ENCODE measurements around the gene INSC.

Gene INSC

DNA sequence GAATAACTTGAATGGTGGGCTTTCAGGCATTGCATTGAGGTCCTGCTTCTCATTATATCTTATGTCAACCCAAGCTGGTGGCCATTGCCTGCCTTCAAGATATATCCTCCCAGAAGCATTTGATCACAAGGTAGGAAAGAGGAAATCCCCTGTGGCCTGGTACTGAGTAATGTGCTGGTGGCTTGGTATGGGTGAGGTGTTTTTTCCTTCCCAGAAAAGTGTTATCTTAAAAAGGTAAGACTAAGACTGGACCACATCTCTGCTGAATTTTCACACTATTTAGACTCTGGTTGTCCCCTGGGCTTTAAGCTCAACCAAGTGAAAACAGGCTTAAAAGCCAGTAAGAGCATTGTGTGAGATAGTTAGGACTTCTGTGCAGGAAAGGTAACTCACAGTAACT lies 3.7 kb downstream of the INSC start:
- H3K4me2 ChIP-seq (ENCODE audit: low read length) = no peak overlapping the region
- H3K79me2 ChIP-seq (ENCODE audit: control insufficient read depth, insufficient read depth, low read length, poor library complexity) = no peaks in the 10 kb centered on the region
- no peak overlapping the region for H2BK120ac ChIP-seq (ENCODE audit: insufficient read depth, low read length, poor library complexity)
- no peak overlapping the region for H3K14ac ChIP-seq (ENCODE audit: low read length)
- no peak overlapping the region for H3K4ac ChIP-seq (ENCODE audit: low read depth, low read length)
- H2BK5ac ChIP-seq (ENCODE audit: low read depth, low read length, poor library complexity) = no peak overlapping the region
- H3K18ac ChIP-seq (ENCODE audit: low read length) = no peak overlapping the region
- no peak overlapping the region for H3K9ac ChIP-seq (ENCODE audit: low read length)
- no peaks in the 10 kb centered on the region for H3K36me3 ChIP-seq (ENCODE audit: control insufficient read depth in 1 of 2, insufficient read depth in 2 of 2, low read length in 2 of 2)
- no peak overlapping the region for H2AK5ac ChIP-seq (ENCODE audit: low read length)
- no peak overlapping the region for H2AFZ ChIP-seq (ENCODE audit: insufficient read depth, low read length, poor library complexity)
- H2BK12ac ChIP-seq (ENCODE audit: low read length) = no peak overlapping the region
- H3K4me1 ChIP-seq (ENCODE audit: control insufficient read depth in 1 of 2, insufficient read depth in 2 of 2, low read length in 2 of 2) = peaks cover 0 to 4% of the 10 kb centered on the region in 2 experiments
- no peak overlapping the region for H4K12ac ChIP-seq (ENCODE audit: low read depth, low read length)
- H3K27me3 ChIP-seq (ENCODE audit: insufficient read depth, low read length) = peaks cover 11% of the 10 kb centered on the region
- H3K9me3 ChIP-seq (ENCODE audit: insufficient read depth, low read depth, low read length) = peaks cover 3% of the 10 kb centered on the region
- H3K4me3 ChIP-seq (ENCODE audit: low read depth, low read length) = no peak overlapping the region
- DNase-seq = no peak
- no peak overlapping the region for H4K8ac ChIP-seq (ENCODE audit: low read depth, low read length)
- H4K91ac ChIP-seq (ENCODE audit: low read depth, low read length) = no peak overlapping the region
- H3K23ac ChIP-seq (ENCODE audit: low read length) = no peak overlapping the region
- no peaks in the 10 kb centered on the region for H3K79me1 ChIP-seq (ENCODE audit: low read length)
- H3K27ac ChIP-seq (ENCODE audit: low read depth, low read length) = no peak overlapping the region

DNA sequence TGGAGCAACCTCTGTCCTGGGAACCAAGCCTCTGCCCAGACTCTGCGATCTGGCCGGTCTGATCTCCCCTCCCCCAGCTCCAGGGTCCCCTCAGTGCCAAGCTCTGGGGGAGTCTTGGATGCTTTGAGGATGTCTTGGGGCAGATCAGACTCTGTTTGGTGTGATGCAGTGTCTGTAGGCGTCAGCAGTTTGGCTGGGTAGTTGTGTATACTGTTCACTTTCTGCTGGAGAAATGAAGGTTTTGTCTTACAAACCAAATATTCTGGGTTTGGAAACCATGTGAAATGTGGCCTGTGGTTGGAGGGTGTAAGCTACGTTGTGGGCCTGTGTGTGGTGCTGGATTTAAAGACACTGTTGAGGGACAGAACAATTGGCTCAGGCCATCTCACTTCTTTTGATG lies 4.6 kb downstream of the INSC start:
- no CpG with 5 or more reads among the region's 4 CpGs for WGBS (ENCODE audit: extremely low coverage, insufficient coverage, insufficient read length)
- H4K12ac ChIP-seq (ENCODE audit: low read depth, low read length) = no peak overlapping the region
- no peak overlapping the region for H3K27ac ChIP-seq (ENCODE audit: low read depth, low read length)
- no peak overlapping the region for H3K18ac ChIP-seq (ENCODE audit: low read length)
- no peak overlapping the region for H3K23ac ChIP-seq (ENCODE audit: low read length)
- no peak overlapping the region for H2AFZ ChIP-seq (ENCODE audit: insufficient read depth, low read length, poor library complexity)
- H4K8ac ChIP-seq (ENCODE audit: low read depth, low read length) = no peak overlapping the region
- H3K79me2 ChIP-seq (ENCODE audit: control insufficient read depth, insufficient read depth, low read length, poor library complexity) = no peaks in the 10 kb centered on the region
- H3K14ac ChIP-seq (ENCODE audit: low read length) = no peak overlapping the region
- no peak overlapping the region for H3K4me2 ChIP-seq (ENCODE audit: low read length)
- no peak overlapping the region for H3K4ac ChIP-seq (ENCODE audit: low read depth, low read length)
- no peak overlapping the region for H4K91ac ChIP-seq (ENCODE audit: low read depth, low read length)
- H3K79me1 ChIP-seq (ENCODE audit: low read length) = no peaks in the 10 kb centered on the region
- H2BK12ac ChIP-seq (ENCODE audit: low read length) = no peak overlapping the region
- H2BK120ac ChIP-seq (ENCODE audit: insufficient read depth, low read length, poor library complexity) = no peak overlapping the region
- peaks cover 8% of the 10 kb centered on the region for H3K27me3 ChIP-seq (ENCODE audit: insufficient read depth, low read length)
- H3K9ac ChIP-seq (ENCODE audit: low read length) = no peak overlapping the region
- H2BK5ac ChIP-seq (ENCODE audit: low read depth, low read length, poor library complexity) = no peak overlapping the region
- no peak overlapping the region for H2AK5ac ChIP-seq (ENCODE audit: low read length)
- H3K4me3 ChIP-seq (ENCODE audit: low read depth, low read length) = no peak overlapping the region
- H3K4me1 ChIP-seq (ENCODE audit: control insufficient read depth in 1 of 2, insufficient read depth in 2 of 2, low read length in 2 of 2) = peaks cover 0 to 4% of the 10 kb centered on the region in 2 experiments
- no peak for DNase-seq
- H3K9me3 ChIP-seq (ENCODE audit: insufficient read depth, low read depth, low read length) = peaks cover 3% of the 10 kb centered on the region
- H3K36me3 ChIP-seq (ENCODE audit: control insufficient read depth in 1 of 2, insufficient read depth in 2 of 2, low read length in 2 of 2) = no peaks in the 10 kb centered on the region

DNA sequence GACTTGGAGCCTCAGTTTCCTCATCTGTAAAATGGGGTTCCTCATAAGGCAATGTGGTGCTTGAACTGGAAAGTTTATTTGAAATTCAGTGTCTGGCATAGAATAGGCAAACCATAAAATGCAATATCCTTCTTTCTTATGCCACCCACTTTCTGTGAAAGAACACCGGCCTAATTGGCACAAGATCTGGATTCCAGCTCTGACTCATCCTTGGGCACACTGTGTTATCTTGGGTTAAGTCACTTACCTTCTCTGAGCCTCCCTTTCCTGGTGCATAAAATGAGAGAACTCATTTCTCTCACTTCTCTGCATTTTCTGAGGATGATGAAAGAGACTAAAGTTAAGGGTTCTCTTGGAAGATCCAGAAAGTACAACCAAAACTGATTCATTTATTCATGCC lies 5.1 kb downstream of the INSC start:
- DNase-seq = no peak
- Histone ChIP-seq H3K4ac (ENCODE audit: low read depth, low read length) (no peak overlapping the region), H3K27ac (ENCODE audit: low read depth, low read length) (no peak overlapping the region), H2AK5ac (ENCODE audit: low read length) (no peak overlapping the region), H2BK5ac (ENCODE audit: low read depth, low read length, poor library complexity) (no peak overlapping the region), H3K9ac (ENCODE audit: low read length) (no peak overlapping the region), H3K23ac (ENCODE audit: low read length) (no peak overlapping the region), H3K14ac (ENCODE audit: low read length) (no peak overlapping the region), H3K4me2 (ENCODE audit: low read length) (no peak overlapping the region), H3K79me2 (ENCODE audit: control insufficient read depth, insufficient read depth, low read length, poor library complexity) (no peaks in the 10 kb centered on the region), H3K18ac (ENCODE audit: low read length) (no peak overlapping the region), H3K79me1 (ENCODE audit: low read length) (no peaks in the 10 kb centered on the region), H4K8ac (ENCODE audit: low read depth, low read length) (no peak overlapping the region), H3K4me1 (ENCODE audit: control insufficient read depth in 1 of 2, insufficient read depth in 2 of 2, low read length in 2 of 2) (peaks cover 0 to 2% of the 10 kb centered on the region in 2 experiments), H3K27me3 (ENCODE audit: insufficient read depth, low read length) (peaks cover 6% of the 10 kb centered on the region), H3K4me3 (ENCODE audit: low read depth, low read length) (no peak overlapping the region), H2BK120ac (ENCODE audit: insufficient read depth, low read length, poor library complexity) (no peak overlapping the region), H3K9me3 (ENCODE audit: insufficient read depth, low read depth, low read length) (peaks cover 3% of the 10 kb centered on the region), H2AFZ (ENCODE audit: insufficient read depth, low read length, poor library complexity) (no peak overlapping the region), H4K91ac (ENCODE audit: low read depth, low read length) (no peak overlapping the region), H4K12ac (ENCODE audit: low read depth, low read length) (no peak overlapping the region), H2BK12ac (ENCODE audit: low read length) (no peak overlapping the region), H3K36me3 (ENCODE audit: control insufficient read depth in 1 of 2, insufficient read depth in 2 of 2, low read length in 2 of 2) (no peaks in the 10 kb centered on the region)
- WGBS (ENCODE audit: extremely low coverage, insufficient coverage, insufficient read length) = no CpG with 5 or more reads among the region's 1 CpG

DNA sequence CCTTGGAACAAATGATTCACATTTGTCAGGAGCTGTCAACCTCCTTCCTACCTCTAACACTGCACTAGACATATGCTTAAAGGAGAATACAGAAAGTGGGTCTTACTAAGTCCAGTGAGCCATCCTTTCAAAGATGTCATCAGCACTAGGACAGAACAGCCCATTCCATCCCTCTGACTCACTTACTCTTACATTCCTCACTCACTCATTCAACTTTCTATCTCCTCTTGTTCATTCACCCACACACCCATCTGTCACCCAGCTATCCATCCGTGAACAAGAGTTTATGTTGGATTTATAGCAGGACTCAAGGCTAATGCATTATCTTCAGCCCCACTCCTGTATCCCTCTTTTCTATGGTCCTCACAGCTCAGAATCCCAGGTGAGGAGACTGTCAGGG lies 9.1 kb downstream of the INSC start:
- no peak overlapping the region for H2AFZ ChIP-seq (ENCODE audit: insufficient read depth, low read length, poor library complexity)
- H3K79me1 ChIP-seq (ENCODE audit: low read length) = no peaks in the 10 kb centered on the region
- DNase-seq = peak in 1 of 2 donors; percentile 33
- H3K9me3 ChIP-seq (ENCODE audit: insufficient read depth, low read depth, low read length) = no peaks in the 10 kb centered on the region
- no peaks in the 10 kb centered on the region for H3K27me3 ChIP-seq (ENCODE audit: insufficient read depth, low read length)
- no peak overlapping the region for H3K4ac ChIP-seq (ENCODE audit: low read depth, low read length)
- H3K4me1 ChIP-seq (ENCODE audit: control insufficient read depth in 1 of 2, insufficient read depth in 2 of 2, low read length in 2 of 2) = peaks cover 0 to 2% of the 10 kb centered on the region in 2 experiments
- no peak overlapping the region for H2AK5ac ChIP-seq (ENCODE audit: low read length)
- no peak overlapping the region for H3K9ac ChIP-seq (ENCODE audit: low read length)
- no peak overlapping the region for H4K12ac ChIP-seq (ENCODE audit: low read depth, low read length)
- H2BK5ac ChIP-seq (ENCODE audit: low read depth, low read length, poor library complexity) = no peak overlapping the region
- H3K14ac ChIP-seq (ENCODE audit: low read length) = no peak overlapping the region
- H3K79me2 ChIP-seq (ENCODE audit: control insufficient read depth, insufficient read depth, low read length, poor library complexity) = no peaks in the 10 kb centered on the region
- no peaks in the 10 kb centered on the region for H3K36me3 ChIP-seq (ENCODE audit: control insufficient read depth in 1 of 2, insufficient read depth in 2 of 2, low read length in 2 of 2)
- H4K91ac ChIP-seq (ENCODE audit: low read depth, low read length) = no peak overlapping the region
- no CpG with 5 or more reads among the region's 1 CpG for WGBS (ENCODE audit: extremely low coverage, insufficient coverage, insufficient read length)
- no peak overlapping the region for H4K8ac ChIP-seq (ENCODE audit: low read depth, low read length)
- no peak overlapping the region for H3K23ac ChIP-seq (ENCODE audit: low read length)
- no peak overlapping the region for H2BK12ac ChIP-seq (ENCODE audit: low read length)
- H3K4me3 ChIP-seq (ENCODE audit: low read depth, low read length) = no peak overlapping the region
- no peak overlapping the region for H3K18ac ChIP-seq (ENCODE audit: low read length)
- no peak overlapping the region for H2BK120ac ChIP-seq (ENCODE audit: insufficient read depth, low read length, poor library complexity)
- H3K27ac ChIP-seq (ENCODE audit: low read depth, low read length) = no peak overlapping the region
- no peak overlapping the region for H3K4me2 ChIP-seq (ENCODE audit: low read length)

Measured in trophoblast cell (in vitro differentiated cells and primary cell).